IPS-NIHi7 (cell line): ENCODE results near the gene USP46.

ENCODE experiments used
- DNase-seq: peaks from one replicate; pipeline ENCODE4 v3.0.0; 2012; ENCODE audit warnings: mixed read lengths; ENCODE audit errors: extremely low spot score

Gene USP46, protein sequence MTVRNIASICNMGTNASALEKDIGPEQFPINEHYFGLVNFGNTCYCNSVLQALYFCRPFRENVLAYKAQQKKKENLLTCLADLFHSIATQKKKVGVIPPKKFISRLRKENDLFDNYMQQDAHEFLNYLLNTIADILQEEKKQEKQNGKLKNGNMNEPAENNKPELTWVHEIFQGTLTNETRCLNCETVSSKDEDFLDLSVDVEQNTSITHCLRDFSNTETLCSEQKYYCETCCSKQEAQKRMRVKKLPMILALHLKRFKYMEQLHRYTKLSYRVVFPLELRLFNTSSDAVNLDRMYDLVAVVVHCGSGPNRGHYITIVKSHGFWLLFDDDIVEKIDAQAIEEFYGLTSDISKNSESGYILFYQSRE

DNA sequence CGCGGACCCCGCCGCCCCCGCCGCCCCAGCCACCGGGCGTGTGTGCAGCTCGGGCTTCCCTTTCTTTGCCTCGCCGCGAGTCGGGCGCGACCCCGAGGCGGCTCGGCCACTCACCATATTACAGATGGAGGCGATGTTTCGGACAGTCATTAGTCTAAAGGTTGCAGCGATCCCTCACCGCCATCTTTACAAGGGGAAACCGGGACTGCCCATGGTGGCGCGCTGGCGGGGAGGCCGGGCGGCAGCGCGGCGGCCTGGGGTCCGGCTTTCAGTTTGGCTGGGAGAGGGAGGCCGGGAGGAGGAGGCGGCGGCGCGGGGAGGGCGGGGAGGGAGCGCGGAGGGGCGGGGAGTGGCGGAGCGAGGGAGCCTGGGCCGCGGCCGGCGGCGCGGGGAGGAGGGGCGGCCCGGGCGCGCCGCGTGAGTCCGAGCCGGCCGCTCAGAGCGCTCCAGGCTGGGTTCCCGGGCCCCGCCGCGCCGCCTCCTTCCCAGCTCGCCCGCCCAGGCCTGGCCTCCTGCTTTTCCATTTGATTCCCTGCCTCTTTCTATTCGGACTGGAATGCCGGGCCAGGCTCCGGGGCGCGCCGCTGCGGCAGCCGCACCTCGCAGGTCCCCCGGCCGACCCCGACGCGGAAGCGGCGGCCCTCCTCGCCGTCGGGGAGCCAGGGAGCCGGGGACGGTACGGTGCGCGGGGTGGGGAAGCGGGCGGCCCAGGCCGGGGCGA lies at the start of gene USP46:
Gene USP46, minus strand, starts transcription at position 301 of the 721 bp plus-strand sequence. Its CDS starts 151 bp downstream, at position 150.
- peak; percentile 89 for DNase-seq

DNA sequence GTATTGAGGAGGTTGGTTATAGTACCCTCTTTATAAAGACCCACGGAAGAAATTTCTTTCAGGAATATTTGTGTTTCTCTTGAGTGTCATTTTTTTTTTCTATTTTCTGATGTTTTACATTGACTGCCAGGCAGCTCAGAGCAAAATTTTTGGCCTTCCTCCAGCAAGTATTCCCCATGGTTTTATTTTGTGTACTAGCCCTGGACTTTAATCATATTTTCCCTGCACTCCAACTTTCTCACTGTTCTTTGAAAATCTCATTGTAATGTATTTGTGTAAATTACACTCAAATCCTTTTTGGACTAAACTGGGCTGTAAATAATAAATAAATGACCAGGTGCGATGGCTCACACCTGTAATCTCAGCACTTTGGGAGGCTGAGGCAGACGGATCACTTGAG lies 45.6 kb upstream of the USP46 start:
- no peak for DNase-seq

- no peak for DNase-seq
These were observed 45.0 kb upstream of the USP46 start for GRCh38 chr4:52704133-52704532.

GRCh38 chr4:52701207-52701606 lies 42.1 kb upstream of the USP46 start:
- DNase-seq = no peak

DNA sequence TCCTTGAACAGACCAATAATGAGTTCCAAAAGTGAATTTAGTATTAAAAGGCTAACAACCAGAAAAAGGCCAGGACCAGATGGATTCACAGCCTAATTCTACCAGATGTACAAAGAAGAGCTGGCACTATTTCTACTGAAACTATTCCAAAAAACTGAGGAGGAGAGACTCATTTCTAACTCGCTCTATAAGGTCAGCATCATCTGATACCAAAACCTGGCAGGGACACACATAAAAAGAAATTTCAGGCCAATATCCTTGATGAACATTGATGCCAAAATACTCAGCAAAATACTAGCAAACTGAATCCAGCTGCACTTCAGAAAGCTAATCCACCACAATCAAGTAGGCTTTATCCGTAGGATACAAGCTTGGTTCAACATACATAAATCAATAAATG lies 35.8 kb upstream of the USP46 start:
- no peak for DNase-seq

DNA sequence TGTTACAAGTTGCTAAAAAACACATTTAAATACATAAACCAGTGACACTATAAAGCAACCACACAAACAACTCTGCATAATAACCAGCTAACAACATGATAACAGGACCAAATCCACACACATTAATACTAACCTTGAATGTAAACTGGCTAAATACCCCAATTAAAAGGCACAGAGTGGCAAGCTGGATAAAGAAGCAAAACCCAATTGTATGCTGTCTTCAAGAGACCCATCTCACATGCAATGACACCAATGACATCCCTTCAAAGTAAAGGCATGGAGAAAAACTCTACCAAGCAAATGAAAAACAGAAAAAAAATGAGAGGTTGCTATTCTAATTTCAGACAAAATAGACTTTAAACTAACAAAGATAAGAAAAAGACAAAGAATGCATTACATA lies 34.4 kb upstream of the USP46 start:
- DNase-seq = no peak

DNA sequence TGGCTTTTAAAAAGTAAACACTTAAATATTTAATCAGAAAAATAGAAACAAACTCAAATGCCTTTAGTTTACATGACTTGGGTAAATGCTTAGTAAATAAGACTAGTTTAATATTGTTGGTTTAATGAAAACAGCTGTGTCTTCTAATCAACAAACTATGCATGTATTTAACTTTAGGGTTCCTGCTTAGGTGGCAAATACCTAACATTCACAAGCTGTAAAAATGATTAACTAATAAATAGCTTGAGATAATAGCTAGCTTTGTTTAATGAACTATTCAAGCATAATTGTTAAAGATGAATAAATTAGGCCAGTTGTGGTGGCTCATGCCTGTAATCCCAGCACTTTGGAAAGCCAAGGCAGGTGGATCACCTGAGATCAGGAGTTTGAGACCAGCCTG lies 30.0 kb upstream of the USP46 start:
- DNase-seq = no peak

- DNase-seq = no peak
These were observed 28.6 kb upstream of the USP46 start for GRCh38 chr4:52687696-52688095.

DNA sequence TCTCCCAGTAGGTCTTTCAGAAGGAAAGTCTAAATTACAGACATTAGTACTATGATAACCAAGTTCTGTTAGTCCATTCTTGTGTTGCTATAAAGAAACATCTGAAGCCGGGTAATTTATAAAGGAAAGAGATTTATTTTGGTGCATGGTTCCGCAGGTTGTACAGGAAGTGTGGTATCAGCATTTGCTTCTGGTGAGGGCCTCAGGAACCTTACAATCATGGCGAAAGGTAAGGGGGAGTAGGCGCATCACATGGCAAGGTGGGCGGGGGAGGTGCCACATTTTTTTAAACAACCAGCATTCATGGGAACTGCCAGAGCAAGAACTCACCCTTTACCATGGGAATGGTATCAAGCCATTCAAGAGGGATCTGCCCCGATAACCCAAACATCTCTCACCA lies 26.2 kb upstream of the USP46 start:
- no peak for DNase-seq

GRCh38 chr4:52684896-52685295 lies 25.8 kb upstream of the USP46 start:
- DNase-seq = no peak

GRCh38 chr4:52680381-52680780 lies 21.3 kb upstream of the USP46 start:
- DNase-seq = no peak

DNA sequence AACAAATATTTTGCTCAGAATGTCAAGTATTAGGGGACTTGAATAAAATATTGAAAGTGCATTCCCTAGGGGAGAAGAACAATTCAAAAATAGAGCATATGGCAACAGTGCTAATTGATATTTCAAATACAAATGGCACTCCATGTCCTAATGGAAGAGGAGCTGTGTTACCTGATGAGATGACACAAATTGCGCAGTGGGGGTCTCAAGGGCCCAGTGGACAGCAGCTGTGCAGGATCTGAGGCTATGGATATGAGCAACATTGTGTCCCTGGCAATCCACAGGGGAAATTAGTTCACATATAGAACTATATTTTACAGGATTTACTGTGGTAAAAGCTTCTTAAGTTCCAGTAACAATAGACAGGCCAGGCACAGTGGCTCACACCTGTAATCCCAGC lies 17.4 kb upstream of the USP46 start:
- no peak for DNase-seq

GRCh38 chr4:52675111-52675510 lies 16.0 kb upstream of the USP46 start:
- no peak for DNase-seq

GRCh38 chr4:52670739-52671138 lies 11.6 kb upstream of the USP46 start:
- DNase-seq = no peak

- no peak for DNase-seq
These were observed 11.0 kb upstream of the USP46 start for GRCh38 chr4:52670121-52670520.

DNA sequence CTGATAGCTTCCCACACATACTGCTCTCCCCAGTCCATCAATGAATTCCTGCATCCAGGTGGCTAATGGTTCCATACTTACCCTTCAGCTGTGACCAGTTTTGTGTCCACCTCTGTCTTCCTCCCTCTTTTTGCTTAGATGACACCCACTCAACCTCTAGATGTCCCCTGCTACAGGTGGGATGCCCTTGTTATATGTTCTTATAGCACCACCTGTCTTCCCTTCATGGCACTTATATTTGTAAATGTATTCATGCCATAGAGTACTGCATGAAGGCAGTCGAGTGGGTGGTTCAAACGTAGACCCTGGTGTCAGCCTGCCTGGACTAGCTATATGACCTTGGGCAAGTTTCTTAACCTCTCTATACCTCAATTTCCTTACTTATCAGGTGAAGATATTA lies 6.5 kb upstream of the USP46 start:
- DNase-seq = peak; percentile 37

DNA sequence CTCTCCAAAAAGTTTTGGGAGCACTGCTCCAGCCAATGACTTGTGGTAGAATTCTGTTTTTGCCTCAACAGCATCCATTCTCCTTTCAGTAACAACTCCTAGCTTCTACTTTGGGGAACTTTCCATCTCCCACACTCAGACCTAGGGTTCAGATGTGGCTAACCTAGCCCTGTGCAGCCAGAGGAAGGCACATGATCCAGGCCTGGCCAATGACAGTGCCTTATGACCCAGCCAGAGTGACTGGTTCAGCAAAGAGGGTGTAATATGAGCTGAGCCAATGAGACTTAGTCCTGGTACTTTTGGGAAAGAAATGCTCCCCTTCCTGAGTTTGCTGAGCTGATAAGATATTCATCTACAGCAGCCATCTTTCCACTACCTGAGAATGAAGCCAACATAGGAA lies 5.4 kb upstream of the USP46 start:
- DNase-seq = no peak

DNA sequence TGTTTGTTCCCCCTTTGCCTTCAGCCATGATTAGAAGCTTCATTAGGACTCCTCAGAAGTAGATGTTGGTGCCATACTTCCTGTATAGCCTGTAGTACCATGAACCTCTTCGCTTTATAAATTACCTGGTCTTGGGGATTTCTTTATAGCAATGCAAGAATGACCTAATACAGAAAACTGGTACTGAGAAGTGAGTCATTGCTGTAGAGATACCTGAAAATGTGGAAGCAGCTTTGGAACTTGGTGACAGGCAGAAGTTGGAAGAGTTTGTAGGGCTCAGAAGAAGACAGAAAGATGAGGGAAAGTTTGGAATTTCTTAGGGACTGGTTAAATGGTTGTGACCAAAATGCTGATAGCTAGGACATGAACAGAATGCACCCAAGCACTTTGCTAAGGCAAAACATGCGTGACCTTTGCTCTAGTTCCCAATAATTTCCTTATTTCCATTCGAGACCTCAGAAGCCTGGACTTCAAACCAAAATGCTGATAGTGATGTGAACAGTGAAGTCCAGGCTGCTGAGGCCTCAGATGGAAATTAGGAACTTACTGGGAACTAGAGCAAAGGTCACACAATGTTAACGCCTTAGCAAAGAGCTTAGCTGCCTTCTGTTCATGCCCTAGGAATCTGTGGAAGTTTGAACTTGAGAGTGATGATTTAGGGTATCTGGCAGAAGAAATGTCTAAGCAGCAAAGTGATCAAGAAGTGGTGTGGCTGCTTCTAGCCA lies 3.0 kb upstream of the USP46 start:
- no peak for DNase-seq

DNA sequence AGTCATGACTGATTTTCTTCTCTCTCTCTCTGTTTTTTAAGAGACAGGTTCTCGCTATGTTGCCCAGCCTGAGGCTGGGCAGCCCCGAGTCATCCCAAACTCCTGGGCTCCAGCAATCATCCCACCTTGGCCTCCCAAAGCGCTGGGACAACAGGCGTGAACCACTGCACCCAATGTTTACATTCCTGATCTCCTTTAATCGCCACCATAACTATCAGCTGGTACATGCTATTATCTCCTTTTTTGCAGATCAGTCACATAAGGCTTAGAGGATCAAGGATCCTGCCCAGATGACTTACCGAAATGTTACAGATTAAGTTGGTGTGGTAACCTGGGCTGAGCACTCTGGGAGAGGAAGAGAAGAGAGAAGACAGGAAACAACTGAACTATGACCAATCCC lies 1.5 kb upstream of the USP46 start:
- DNase-seq = no peak

DNA sequence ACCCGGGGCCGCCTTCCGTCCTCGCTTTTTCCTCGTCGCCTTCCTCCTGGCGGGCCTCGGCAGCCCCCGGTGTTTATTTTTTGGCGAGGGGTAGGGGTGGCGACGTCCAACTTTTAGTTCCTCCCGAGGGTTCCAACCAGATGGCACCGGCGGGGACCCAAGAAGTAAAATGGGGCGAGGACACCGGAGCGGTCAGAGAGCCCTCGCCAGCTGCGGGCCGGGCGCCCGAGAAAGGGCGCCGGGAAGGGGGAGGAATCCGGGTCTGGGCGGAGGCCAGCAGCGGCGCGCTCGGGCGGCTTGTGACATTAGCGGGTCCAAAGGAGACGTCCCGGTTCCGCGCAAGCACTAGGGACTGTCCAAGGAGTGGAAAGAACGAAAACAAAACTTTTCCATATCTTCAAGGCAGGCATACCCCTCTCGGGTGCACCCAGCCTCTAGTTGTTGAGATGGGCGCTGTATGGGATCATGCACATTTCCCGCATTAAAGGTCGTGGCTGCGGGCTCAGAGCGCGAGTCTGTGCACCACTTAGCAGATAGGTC lies 691 bp upstream of the USP46 start:
- DNase-seq = peak; percentile 36

DNA sequence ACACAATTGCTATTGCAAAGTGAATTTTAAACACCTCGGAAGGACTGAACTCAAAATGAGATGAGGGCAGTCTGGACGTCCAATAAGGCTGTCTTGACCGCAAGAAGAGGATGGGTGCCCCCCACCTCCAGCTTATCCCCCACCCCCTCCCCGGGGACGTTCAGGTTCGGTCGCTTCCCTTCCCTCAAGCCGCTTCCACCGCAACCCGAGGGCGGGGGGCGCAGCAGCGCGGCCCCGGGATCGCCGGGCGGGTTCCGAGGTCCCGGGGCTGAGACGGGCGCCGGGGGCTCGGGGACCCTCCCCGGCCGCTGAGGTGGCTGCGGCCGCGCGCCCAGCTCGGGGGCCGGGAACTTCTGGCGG lies 480 bp downstream of the USP46 start:
- DNase-seq = peak; percentile 41
